Measurements from ENCODE around the gene LRRC61.
A peak's percentile ranks its signal among the peaks of the same experiment; 100 is the strongest.

Gene LRRC61

DNA sequence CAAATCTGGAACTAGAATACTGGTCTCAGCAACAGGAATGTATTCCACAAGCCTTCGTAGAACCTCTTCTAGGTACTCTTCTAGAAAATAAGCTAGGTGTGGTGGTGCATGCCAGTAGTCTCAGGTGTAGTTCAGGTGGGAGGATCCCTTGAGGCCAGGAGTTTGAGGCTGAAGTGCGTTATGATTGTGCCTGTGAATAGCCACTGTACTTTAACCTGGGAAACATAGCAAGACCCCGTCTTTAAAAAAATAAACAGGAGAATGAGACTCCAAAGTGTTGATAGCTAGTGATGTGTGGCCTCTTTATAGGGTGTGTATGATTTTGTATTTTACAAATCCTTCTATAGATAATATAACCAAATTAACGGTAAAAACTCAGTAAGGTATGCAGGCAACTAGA, 54.5 kb downstream of the LRRC61 start:
- H2AFZ ChIP-seq (ENCODE audit: low read depth, low read length, severe bottlenecking), result no peak overlapping the region
- H3K9me2 ChIP-seq (replicated peaks; ENCODE audit: insufficient read depth, low read length), result no peaks in the 10 kb centered on the region
- H3K4me2 ChIP-seq (ENCODE audit: low read depth, low read length, poor library complexity, severe bottlenecking), result peak overlapping the region; percentile 64
- peak overlapping the region; percentile 80 for H3K27ac ChIP-seq (ENCODE audit: low read depth, low read length)
- H3K9me3 ChIP-seq (ENCODE audit: insufficient read depth, low read length), result no peaks in the 10 kb centered on the region
- no peaks in the 10 kb centered on the region for H3K27me3 ChIP-seq (ENCODE audit: low read length)
- peak overlapping the region; percentile 90; the same call in 1 of the 2 replicates for H3K9ac ChIP-seq (ENCODE audit: low read length)
- H4K20me1 ChIP-seq (ENCODE audit: low read depth, low read length), result no peaks in the 10 kb centered on the region
- H3K79me2 ChIP-seq (ENCODE audit: insufficient read depth, low read length), result no peaks in the 10 kb centered on the region
- H3K4me3 ChIP-seq (ENCODE audit: insufficient read depth, low read length, poor library complexity, severe bottlenecking), result no peak overlapping the region
- H3K36me3 ChIP-seq (ENCODE audit: low read length), result no peaks in the 10 kb centered on the region
- TF ChIP-seq, protein P1, sequence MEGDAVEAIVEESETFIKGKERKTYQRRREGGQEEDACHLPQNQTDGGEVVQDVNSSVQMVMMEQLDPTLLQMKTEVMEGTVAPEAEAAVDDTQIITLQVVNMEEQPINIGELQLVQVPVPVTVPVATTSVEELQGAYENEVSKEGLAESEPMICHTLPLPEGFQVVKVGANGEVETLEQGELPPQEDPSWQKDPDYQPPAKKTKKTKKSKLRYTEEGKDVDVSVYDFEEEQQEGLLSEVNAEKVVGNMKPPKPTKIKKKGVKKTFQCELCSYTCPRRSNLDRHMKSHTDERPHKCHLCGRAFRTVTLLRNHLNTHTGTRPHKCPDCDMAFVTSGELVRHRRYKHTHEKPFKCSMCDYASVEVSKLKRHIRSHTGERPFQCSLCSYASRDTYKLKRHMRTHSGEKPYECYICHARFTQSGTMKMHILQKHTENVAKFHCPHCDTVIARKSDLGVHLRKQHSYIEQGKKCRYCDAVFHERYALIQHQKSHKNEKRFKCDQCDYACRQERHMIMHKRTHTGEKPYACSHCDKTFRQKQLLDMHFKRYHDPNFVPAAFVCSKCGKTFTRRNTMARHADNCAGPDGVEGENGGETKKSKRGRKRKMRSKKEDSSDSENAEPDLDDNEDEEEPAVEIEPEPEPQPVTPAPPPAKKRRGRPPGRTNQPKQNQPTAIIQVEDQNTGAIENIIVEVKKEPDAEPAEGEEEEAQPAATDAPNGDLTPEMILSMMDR (IDR thresholded peaks at IDR 0.05; ENCODE audit: insufficient read depth, low read length, poor library complexity, severe bottlenecking), result no peak
- TF ChIP-seq EZH2phosphoT487 (conservative IDR thresholded peaks at IDR 0.05; ENCODE audit: low read length), result 0 out of 2 replicates have a peak, but pooled peaks have one; percentile 26
- peaks cover 21% of the 10 kb centered on the region for H3F3A ChIP-seq (ENCODE audit: insufficient read depth)

DNA sequence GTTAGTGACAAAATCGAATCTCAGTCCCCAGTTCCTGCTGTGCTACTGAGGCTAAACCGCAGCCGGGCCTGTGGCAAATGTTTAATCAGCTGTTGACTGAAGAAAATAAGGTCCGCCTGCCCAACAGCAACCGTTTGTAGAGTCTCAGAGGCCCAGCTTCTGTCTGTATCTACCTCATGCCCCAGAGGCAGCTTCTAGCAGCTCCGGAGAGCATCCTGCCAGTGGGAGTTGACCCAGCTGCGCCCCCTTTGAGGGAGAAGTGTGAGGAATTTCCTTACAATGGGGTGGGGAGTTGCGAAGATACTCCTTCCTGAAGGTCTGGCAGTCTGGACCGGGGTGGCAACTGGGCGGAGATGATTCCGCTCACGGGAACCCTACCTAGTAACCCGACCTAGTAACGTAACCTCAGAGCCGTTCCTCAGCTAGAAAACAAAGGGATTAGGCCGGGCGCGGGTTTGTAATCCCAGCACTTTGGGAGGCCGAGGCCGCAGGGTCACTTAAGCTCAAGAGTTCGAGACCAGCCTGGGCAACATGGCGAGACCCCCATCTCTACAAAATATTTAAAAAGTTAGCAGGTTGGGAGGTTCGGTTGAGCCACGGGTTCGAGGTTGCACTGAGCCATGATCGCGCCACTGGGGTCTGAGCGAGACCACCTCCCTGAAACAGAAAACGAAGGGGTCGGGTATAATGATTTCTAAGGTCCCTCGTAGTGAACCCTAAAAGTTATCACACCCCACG, 55.1 kb downstream of the LRRC61 start:
- peak overlapping the region; percentile 90 for H3K9ac ChIP-seq (ENCODE audit: low read length)
- peak overlapping the region; percentile 80 for H3K27ac ChIP-seq (ENCODE audit: low read depth, low read length)
- no peaks in the 10 kb centered on the region for H3K9me2 ChIP-seq (replicated peaks; ENCODE audit: insufficient read depth, low read length)
- TF ChIP-seq, protein P1 (IDR thresholded peaks at IDR 0.05; ENCODE audit: insufficient read depth, low read length, poor library complexity, severe bottlenecking), result no peak
- no peak for TF ChIP-seq EZH2phosphoT487 (conservative IDR thresholded peaks at IDR 0.05; ENCODE audit: low read length)
- H3K4me3 ChIP-seq (ENCODE audit: insufficient read depth, low read length, poor library complexity, severe bottlenecking), result peak overlapping the region; percentile 91
- no peaks in the 10 kb centered on the region for H3K27me3 ChIP-seq (ENCODE audit: low read length)
- H3K9me3 ChIP-seq (ENCODE audit: insufficient read depth, low read length), result no peaks in the 10 kb centered on the region
- peak overlapping the region; percentile 89 for H2AFZ ChIP-seq (ENCODE audit: low read depth, low read length, severe bottlenecking)
- peaks cover 21% of the 10 kb centered on the region for H3F3A ChIP-seq (ENCODE audit: insufficient read depth)
- H3K4me2 ChIP-seq (ENCODE audit: low read depth, low read length, poor library complexity, severe bottlenecking), result peak overlapping the region; percentile 64
- H3K36me3 ChIP-seq (ENCODE audit: low read length), result no peaks in the 10 kb centered on the region
- 0 out of 2 replicates have a peak, but pooled peaks cover 2% of the 10 kb centered on the region for H3K79me2 ChIP-seq (ENCODE audit: insufficient read depth, low read length)
- H4K20me1 ChIP-seq (ENCODE audit: low read depth, low read length), result no peaks in the 10 kb centered on the region

DNA sequence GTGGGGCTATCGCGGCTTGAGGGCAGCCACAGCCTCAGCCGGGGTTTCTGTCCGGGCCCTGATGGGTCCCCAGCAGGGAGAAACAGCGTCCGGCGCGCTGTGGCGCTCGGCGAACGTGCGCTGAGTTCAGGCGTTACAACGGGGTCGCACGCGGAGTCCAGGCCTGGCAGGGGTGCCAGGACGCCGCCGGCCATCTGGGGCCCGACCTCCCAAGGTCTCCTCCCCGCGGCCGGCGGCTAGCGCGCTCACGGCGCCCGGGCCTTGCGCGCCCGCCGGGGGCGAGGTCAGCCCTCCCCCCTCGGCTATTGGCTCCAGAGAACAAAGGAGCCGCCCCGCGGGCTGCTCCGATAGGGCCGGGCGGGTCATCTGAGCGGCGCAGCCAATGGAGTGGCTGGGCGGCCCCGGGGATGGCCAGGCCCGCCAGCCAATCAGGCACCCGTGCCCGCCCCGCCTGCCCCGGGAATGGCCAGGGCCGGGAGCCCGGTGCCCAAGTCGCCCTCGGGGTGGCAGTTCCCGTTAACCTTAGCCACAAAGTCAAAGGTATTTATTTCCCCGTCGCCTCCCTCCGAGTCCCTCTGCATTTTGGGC, 55.8 kb downstream of the LRRC61 start, which contains the start of gene ZNF775:
Gene ZNF775 (plus strand): TSS at position 478 of the 588 bp plus-strand sequence. CDS start 9,141 bp downstream, outside the sequence.
- H3K9me2 ChIP-seq (replicated peaks; ENCODE audit: insufficient read depth, low read length), result no peaks in the 10 kb centered on the region
- H2AFZ ChIP-seq (ENCODE audit: low read depth, low read length, severe bottlenecking), result peak within 1 kb of the TSS; percentile 97
- H3K4me3 ChIP-seq (ENCODE audit: insufficient read depth, low read length, poor library complexity, severe bottlenecking), result peak within 1 kb of the TSS; percentile 91
- no peaks in the 10 kb centered on the region for H3K9me3 ChIP-seq (ENCODE audit: insufficient read depth, low read length)
- TF ChIP-seq EZH2phosphoT487 (conservative IDR thresholded peaks at IDR 0.05; ENCODE audit: low read length), result no peak
- TF ChIP-seq, protein P1 (IDR thresholded peaks at IDR 0.05; ENCODE audit: insufficient read depth, low read length, poor library complexity, severe bottlenecking), result no peak
- H3K9ac ChIP-seq (ENCODE audit: low read length), result peak within 1 kb of the TSS; percentile 90
- H3K27ac ChIP-seq (ENCODE audit: low read depth, low read length), result peak within 1 kb of the TSS; percentile 80
- peak within 1 kb of the TSS; percentile 82 for H3K4me2 ChIP-seq (ENCODE audit: low read depth, low read length, poor library complexity, severe bottlenecking)
- H3K36me3 ChIP-seq (ENCODE audit: low read length), result no peaks in the 10 kb centered on the region
- no peaks in the 10 kb centered on the region for H4K20me1 ChIP-seq (ENCODE audit: low read depth, low read length)
- H3K79me2 ChIP-seq (ENCODE audit: insufficient read depth, low read length), result 0 out of 2 replicates have a peak, but pooled peaks cover 3% of the 10 kb centered on the region
- H3K27me3 ChIP-seq (ENCODE audit: low read length), result no peaks in the 10 kb centered on the region
- H3F3A ChIP-seq (ENCODE audit: insufficient read depth), result peaks cover 21% of the 10 kb centered on the region

Data from SU-DHL-6 (cell line).